ENCODE measurements around the gene KIT.

KIT gene

DNA sequence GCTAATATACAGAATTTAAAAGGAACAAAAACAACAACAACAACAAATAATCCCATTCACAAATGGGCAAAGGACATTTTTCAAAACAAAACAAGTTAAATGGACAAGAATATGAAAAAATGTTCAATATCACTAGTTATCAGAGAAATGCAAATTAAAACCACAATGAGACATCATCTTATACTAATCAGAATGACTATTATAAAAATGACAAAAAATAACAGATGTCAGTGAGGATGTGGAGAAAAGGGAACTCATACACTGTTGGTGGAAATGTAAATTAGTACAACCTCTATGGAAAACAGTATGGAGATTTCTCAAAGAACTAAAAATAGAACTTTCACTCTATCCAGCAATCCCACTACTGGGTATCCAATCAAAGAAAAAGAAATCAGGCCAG is 92.6 kb downstream of the KIT start:
- DNase-seq, result no peak

DNA sequence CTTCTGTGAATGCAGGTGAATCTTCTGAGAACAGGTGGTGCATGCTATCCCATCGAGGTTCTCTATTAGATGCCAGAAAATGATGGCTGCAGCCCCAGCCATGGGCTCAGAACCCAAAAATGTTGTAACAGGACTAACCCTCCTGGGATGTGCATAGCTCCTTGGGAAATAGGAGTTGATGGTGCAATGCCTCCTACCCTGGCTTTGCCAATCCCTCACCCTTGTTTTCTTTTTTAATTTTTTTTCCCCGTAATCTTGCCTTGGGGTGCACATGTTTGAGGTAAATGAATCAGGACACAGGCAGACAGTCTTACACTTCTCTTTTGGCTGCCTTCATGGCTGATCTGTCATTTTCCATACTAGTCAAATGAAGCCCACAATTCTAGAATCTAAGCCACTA is 96.6 kb downstream of the KIT start:
- no peak for DNase-seq

DNA sequence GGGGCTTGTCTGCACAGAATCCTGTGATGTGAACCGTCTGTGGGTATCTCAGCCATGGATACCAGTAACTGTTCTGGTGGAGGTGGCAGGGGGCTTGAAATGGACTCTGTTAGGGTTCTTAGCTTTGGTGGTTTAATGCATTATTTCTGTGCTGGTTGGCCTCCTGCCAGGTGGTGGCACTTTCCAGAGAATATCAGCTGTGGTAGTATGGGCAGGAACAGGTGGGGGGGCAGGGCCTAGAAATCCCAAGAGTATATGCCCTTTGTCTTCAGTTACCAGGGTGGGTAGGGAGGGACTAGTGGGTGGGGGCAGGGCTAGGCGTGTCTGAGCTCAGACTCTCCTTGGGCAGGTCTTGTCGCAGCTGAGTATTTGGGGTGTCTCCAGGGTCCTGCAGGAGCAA is 106.7 kb downstream of the KIT start:
- DNase-seq, result no peak

DNA sequence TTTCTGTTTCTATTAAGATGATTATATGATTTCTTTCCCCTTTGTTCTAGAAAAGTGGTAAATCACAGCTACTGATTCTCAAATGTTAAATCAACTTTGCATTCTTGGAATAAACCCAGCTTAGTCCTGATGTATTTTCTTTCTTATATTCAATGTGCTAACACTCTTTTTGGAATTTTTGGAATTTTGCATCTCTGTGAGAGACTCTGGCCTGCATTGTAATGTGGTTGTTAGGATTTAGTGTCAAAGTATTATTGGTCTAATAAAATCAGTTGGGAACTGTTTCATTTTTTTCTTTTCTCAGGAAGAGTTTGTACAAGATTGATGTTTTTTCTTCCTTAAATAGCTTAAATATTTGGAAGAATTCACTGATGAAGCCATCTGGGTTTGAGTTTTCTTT is 109.6 kb downstream of the KIT start:
- DNase-seq, result no peak

DNA sequence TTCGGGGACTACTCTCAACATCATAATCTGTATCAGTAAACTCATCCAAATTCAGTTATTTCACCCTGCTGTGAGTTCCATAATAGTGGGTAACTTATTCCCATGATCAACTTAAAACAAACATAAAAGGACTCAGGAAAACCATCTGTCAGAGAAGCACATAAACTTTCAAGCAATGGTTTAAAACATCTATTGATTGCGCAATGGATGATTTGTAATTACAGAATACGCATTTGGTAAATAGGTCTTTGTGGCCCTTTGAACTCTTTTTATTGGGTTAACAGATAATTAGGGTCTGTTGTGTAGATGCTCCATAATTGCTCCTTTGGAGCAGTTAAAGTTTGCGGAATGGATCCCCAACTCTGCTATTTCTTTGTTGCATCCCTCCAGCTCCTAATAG is 115.3 kb downstream of the KIT start:
- DNase-seq, result no peak

DNA sequence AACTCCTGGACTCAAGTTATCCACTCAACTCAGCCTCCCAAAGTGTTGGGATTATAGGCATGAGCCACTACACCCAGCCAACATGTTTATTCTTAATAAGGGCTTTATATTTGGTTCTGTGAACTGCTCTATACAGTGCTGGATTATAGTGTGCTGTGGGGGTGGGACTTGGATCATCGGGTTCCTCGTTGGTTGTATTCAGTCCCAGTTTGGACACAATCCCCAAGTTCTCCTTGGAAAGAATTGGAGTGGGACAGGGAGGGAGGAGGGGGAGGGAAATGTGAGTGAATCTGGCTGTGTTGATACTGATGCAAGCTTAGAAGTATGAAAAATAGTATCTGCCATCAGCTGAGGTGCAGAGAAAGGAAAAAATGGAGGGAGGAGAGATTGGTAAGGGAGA is 121.3 kb downstream of the KIT start:
- no peak for DNase-seq

DNA sequence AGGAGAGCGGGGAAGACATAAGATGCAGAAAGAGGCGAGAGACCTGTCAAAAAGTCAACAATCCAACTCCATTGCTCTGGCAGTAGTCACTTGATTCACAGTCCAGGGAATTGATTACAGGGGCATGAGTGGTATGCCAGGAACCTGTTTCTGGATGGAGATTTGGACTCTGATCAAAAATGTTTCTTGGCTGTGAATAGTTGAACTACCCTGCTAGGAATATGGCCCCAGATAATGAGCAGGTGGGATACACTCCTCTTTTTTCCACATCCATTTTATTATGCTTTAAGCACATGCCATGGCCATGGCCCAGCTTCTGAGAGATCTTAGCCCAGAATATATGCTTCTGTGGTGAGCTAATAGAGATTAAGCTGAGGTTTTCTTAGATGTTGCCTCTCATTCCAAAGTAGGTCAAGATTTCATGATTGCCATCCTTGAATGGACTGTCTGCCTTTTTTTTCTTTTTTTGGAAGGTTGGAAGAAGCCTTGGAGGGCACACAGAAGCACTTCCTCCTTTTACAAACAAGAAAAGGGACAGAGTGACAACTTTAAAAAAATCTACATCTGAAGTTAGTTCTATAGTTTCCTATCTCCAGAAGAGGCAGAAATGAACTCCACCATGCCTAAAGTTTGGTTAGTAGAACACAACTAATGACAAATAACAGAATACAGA is 121.9 kb downstream of the KIT start:
- no peak for DNase-seq

DNA sequence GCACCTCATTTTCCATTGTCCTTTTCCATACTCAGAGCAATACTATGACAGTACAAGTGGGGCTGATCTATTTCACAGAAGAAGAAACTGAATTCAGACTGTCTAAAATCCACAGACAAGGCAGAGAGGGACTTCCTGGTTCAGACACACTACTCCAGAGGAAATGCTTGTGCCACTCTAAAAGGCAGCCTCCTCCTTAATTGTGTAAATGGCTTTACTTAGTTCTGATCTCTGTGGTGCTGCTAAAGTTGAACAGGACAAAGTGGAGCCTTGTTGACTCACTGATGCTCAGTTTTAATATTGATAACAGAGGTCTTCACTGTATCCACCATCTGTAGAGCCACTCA is 122.4 kb downstream of the KIT start:
- DNase-seq, result no peak

DNA sequence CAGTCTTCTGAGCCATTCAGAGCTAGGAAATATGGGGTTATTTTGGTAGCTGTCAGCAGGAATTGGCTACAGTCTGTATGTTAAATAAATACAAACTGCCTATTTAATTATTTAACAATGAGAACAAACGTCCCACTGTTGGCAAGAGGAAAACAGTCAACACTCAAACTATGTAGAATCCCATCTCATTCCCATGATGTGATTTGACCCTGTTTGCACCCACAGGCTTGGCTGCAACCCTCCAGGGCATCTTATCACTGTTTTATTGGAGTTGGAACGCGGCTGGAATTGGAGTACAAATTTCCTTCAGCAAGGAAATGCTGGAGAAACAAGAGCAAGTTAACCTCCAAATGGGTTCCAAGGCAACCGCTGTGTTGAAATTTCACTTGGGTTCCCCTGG is 124.0 kb downstream of the KIT start:
- DNase-seq, result no peak

DNA sequence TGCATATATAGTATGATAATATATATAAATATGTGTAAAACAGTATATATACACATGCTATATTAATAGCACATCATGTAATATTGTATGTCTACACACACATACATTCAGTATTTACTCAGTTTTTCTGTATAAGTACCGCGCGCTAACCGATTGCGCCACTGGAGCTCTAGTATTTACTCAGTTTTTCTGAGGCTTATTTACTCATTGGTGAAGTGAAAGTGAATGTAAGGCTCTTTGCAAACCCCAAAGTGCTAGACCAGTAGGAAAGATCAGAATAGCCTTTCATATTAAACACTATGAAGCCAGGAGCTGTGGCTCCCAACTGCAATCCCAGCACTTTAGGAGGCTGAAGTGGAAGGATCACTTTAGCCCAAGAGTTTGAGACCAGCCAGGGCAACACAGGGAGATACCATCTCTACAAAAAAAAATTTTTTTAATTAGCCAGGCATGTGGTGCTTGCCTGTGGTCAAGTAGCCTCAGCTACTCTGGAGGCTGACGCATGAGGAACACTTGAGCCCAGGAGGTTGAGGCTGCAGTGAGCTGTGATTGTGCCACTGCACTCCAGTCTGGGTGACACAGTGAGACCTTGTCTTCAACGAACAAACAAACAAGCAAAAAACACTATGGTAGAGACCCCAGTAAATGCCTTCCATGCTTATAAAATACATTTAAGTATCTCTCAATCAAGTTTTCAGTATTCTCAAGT is 125.8 kb downstream of the KIT start:
- no peak for DNase-seq

DNA sequence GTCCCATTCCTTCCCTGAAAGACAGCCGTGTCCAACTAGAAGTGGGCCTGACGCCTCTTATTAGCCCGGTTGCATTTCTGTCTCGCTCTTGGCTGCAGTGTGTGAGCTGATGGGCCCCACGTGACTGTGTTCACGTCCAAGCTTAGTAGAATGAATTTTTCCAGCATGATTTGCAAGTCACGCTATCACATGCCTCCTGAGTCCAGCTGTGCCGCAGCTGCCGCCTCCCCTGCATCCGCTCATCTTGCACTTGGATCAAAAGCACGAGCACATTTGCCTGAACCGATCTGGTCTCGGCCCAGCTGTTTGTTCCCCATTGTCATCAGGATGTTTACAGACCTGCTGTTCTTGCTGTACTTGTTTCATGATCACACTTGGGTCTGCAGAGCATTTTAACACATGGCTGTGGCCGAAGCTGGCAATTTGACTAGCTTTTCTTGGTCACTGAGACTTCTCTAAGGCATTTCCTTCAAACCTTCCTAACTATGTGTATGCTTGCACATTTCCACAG is 126.5 kb downstream of the KIT start:
- no peak for DNase-seq

All from NCI-H187 treated with DMSO at 0.1 percent for 48 hours (cell line).